ENCODE results near the gene TMEM217. TPM values are rescaled to one million over a fixed set of nuclear protein-coding genes. Genes with fewer than 3 reads are reported as not detected.

The TMEM217 gene
- total RNA-seq, 1 donor from 2014 or later: 2.7 TPM

GRCh38 chr6:37279366-37280134, 21.6 kb upstream of the TMEM217 start:
- no peaks in the 10 kb centered on the region for H3K9me3 Mint-ChIP-seq

GRCh38 chr6:37277001-37277409, 19.1 kb upstream of the TMEM217 start:
- H3K36me3 Mint-ChIP-seq: peaks cover 16% of the 10 kb centered on the region
- H3K4me3 Mint-ChIP-seq: no peak overlapping the region
- H3K27me3 Mint-ChIP-seq (ENCODE audit: low read depth): no peaks in the 10 kb centered on the region
- TF ChIP-seq, protein P1, sequence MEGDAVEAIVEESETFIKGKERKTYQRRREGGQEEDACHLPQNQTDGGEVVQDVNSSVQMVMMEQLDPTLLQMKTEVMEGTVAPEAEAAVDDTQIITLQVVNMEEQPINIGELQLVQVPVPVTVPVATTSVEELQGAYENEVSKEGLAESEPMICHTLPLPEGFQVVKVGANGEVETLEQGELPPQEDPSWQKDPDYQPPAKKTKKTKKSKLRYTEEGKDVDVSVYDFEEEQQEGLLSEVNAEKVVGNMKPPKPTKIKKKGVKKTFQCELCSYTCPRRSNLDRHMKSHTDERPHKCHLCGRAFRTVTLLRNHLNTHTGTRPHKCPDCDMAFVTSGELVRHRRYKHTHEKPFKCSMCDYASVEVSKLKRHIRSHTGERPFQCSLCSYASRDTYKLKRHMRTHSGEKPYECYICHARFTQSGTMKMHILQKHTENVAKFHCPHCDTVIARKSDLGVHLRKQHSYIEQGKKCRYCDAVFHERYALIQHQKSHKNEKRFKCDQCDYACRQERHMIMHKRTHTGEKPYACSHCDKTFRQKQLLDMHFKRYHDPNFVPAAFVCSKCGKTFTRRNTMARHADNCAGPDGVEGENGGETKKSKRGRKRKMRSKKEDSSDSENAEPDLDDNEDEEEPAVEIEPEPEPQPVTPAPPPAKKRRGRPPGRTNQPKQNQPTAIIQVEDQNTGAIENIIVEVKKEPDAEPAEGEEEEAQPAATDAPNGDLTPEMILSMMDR (IDR thresholded peaks at IDR 0.05; ENCODE audit: unreplicated experiment): no peak
- H3K9me3 Mint-ChIP-seq: no peaks in the 10 kb centered on the region
- H3K4me1 Mint-ChIP-seq: peaks cover 5% of the 10 kb centered on the region
- no peak for DNase-seq (ENCODE audit: low spot score in 2 of 2, unreplicated experiment in 2 of 2)
- no peak overlapping the region for H3K27ac Mint-ChIP-seq

More at GRCh38 chr6:37279366-37280134, 21.6 kb upstream of the TMEM217 start:
- Mint-ChIP-seq H3K4me3 (no peak overlapping the region), H3K27me3 (ENCODE audit: low read depth) (no peaks in the 10 kb centered on the region), H3K4me1 (no peaks in the 10 kb centered on the region), H3K27ac (no peak overlapping the region), H3K36me3 (peaks cover 30% of the 10 kb centered on the region)
- TF ChIP-seq, protein P1 (IDR thresholded peaks at IDR 0.05; ENCODE audit: unreplicated experiment): no peak
- no peak for DNase-seq (ENCODE audit: low spot score in 2 of 2, unreplicated experiment in 2 of 2)

DNA sequence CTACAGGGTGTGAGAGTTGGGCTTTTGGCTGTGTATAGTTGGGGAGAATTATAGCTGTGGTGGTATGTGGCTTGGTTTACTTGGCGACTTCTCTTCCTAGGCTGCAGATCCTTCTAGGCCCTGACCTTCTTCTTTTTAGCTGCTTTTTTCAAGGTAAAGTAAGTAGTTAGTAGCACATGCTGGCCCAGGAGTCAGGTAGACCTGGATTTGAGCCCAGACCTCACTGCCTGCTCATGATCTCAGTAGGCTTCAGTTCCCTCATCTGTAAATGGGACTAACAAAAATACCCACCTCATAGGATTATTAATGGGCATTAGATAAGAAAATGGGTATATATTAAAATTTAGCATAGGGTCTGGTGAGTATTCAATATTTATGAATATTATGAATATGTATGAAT, 17.4 kb upstream of the TMEM217 start:
- Mint-ChIP-seq H3K27me3 (ENCODE audit: low read depth) (no peaks in the 10 kb centered on the region), H3K27ac (no peak overlapping the region), H3K9me3 (no peaks in the 10 kb centered on the region), H3K36me3 (peaks cover 22% of the 10 kb centered on the region), H3K4me3 (no peak overlapping the region), H3K4me1 (peaks cover 5% of the 10 kb centered on the region)
- TF ChIP-seq, protein P1 (IDR thresholded peaks at IDR 0.05; ENCODE audit: unreplicated experiment): no peak
- DNase-seq (ENCODE audit: low spot score in 2 of 2, unreplicated experiment in 2 of 2): no peak

DNA sequence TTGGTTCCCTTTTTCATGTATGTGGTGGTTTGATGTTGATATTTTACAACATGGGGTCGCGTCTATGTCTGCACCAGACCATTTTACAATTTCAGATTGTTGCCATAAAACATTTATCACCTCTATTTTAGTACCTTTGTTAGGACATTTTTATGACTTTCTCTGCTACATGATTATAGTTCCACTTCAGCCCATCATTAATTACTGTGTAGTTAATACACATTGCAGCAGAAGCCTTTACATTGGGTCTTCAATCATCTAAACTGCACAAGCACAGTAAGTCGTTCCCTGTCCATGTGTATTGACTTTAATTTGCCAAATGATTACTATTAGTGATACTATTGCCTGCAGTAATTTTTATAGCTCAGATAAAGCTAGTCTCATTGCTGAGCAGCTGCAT, 15.7 kb upstream of the TMEM217 start:
- H3K9me3 Mint-ChIP-seq: no peaks in the 10 kb centered on the region
- TF ChIP-seq, protein P1 (IDR thresholded peaks at IDR 0.05; ENCODE audit: unreplicated experiment): no peak
- peaks cover 5% of the 10 kb centered on the region for H3K4me1 Mint-ChIP-seq
- no peak for DNase-seq (ENCODE audit: low spot score in 2 of 2, unreplicated experiment in 2 of 2)
- peaks cover 19% of the 10 kb centered on the region for H3K36me3 Mint-ChIP-seq
- no peak overlapping the region for H3K4me3 Mint-ChIP-seq
- no peak overlapping the region for H3K27ac Mint-ChIP-seq
- no peaks in the 10 kb centered on the region for H3K27me3 Mint-ChIP-seq (ENCODE audit: low read depth)

- Mint-ChIP-seq H3K27me3 (ENCODE audit: low read depth) (no peaks in the 10 kb centered on the region), H3K9me3 (no peaks in the 10 kb centered on the region), H3K36me3 (peaks cover 19% of the 10 kb centered on the region), H3K27ac (no peak overlapping the region), H3K4me1 (peaks cover 5% of the 10 kb centered on the region), H3K4me3 (no peak overlapping the region)
- DNase-seq (ENCODE audit: low spot score in 2 of 2, unreplicated experiment in 2 of 2): no peak
- TF ChIP-seq, protein P1 (IDR thresholded peaks at IDR 0.05; ENCODE audit: unreplicated experiment): no peak
These were observed 15.1 kb upstream of the TMEM217 start for GRCh38 chr6:37272834-37273566.
